HG02642 (cell line): ENCODE results near the gene LYPD4.

Experiments used
- ATAC-seq: cut with Tn5 transposase; IDR thresholded peaks from one replicate; pipeline ENCODE4 v1.9.1; 2021; ENCODE audit warnings: mild to moderate bottlenecking; ENCODE audit not compliant: unreplicated experiment, poor library complexity

Gene LYPD4

DNA sequence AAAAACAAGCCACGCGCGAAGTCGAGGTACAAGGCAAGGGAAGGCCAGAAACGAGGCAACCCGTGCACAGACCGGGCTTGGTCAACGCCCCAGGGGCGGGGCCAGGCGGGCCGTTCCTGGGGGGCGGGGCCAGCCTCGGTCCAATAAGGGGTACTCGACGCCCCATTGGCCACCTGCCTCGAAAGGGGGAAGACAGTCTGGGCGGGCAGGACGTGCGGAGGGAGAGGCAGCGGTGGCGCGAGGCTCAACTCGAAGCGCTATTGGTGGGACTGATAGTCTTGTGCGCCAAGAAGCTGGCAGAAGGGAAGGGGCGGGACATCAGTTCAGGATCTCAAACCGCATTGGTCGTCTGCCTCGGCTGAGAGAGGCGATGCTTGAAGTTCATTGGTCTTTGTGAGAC, at the start of gene LYPD4:
TSS of gene LYPD4 (minus strand) at position 83 of the 400 bp plus-strand sequence. CDS start 5,398 bp downstream, outside the sequence.
- ATAC-seq: no peak

- no peak for ATAC-seq
Observed at GRCh38 chr19:41893899-41894298, 49.4 kb upstream of the LYPD4 start.

DNA sequence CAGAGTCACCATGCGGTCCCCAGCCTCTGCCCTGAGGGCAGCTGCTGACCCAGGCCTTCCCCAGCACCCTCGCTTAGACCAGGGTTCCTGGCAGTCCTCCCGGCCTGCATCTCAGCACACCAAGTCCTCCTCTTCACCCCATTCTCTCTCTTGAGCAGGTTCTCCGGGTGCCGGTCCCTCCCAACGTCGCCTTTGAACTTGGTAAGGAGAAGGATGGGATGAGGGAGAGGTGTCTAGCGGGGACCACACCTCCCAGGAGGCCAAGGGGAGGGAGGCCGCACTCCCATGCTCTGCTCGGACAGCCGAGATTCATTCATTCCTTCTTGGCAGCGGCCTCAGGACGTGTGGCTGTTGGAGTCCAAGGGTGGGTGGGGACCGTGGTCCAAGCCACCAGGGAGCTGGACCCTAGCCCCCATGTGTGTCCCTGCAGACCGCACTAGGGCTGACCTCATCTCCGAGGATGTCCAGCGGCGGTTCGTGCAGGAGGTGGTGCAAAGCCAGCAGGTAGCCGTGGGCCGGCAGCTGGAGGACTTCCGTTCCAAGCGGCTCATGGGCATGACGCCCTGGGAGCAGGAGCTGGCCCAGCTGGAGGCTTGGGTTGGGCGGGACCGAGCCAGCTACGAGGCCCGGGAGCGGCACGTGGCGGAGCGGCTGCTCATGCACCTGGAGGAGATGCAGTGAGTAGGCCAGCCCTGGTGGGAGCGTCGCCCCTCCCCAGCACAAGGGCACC, 47.9 kb upstream of the LYPD4 start:
- ATAC-seq: no peak

DNA sequence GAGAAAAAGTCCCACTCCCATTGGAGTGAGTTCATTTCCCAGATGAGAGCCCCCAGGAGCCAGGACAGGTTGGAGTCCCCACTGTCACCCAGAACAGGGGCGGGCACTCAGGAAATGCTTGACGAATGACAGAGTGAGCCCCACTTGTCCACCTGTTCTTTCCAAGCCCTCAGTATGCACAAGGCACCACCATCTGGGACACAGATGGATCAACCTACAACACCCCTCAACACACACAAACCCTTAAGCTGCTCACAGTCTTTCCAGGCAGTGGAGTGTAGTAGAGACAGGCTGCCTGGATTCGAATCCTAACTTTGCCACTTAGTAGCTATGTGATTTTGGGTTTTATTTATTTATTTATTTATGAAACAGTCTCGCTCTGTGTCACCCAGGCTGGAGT, 46.5 kb upstream of the LYPD4 start:
- ATAC-seq: no peak

GRCh38 chr19:41889896-41890295, 45.4 kb upstream of the LYPD4 start:
- no peak for ATAC-seq

- ATAC-seq: no peak
Observed at GRCh38 chr19:41888926-41889325, 44.4 kb upstream of the LYPD4 start.

DNA sequence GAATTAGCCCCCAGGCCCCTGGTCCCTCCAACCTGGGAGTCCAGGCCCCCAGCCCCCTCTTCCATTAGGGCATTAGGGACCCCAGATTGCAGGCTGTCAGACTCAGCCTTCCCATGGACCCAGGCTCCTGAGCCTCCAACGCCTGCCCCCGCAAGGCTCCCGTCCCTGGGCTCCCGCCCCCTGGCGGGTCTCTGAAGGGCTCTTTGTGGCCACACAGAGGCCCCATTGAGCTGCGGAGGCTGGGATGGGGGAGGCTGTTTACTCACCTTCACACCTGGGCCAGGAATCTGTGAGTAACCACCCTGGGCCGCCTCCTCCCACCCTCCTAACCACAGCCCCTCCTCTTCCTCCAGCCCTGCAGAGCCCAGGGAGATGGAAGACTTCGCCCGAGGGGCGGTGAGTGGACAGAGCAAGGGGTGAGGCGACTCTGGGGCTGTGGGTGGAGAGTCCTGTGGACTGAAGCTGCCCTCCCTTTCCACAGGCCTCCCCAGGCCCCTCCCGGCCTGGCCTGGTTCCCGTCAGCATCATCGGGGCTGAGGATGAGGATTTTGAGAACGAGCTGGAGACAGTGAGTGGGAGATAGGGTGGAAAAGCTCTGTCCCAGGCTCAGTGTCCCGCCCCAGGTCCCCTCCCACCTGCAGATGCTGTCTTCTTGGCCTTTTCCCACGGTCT, 43.4 kb upstream of the LYPD4 start:
- ATAC-seq: no peak

- no peak for ATAC-seq
Observed at GRCh38 chr19:41886761-41887710, 42.6 kb upstream of the LYPD4 start.

DNA sequence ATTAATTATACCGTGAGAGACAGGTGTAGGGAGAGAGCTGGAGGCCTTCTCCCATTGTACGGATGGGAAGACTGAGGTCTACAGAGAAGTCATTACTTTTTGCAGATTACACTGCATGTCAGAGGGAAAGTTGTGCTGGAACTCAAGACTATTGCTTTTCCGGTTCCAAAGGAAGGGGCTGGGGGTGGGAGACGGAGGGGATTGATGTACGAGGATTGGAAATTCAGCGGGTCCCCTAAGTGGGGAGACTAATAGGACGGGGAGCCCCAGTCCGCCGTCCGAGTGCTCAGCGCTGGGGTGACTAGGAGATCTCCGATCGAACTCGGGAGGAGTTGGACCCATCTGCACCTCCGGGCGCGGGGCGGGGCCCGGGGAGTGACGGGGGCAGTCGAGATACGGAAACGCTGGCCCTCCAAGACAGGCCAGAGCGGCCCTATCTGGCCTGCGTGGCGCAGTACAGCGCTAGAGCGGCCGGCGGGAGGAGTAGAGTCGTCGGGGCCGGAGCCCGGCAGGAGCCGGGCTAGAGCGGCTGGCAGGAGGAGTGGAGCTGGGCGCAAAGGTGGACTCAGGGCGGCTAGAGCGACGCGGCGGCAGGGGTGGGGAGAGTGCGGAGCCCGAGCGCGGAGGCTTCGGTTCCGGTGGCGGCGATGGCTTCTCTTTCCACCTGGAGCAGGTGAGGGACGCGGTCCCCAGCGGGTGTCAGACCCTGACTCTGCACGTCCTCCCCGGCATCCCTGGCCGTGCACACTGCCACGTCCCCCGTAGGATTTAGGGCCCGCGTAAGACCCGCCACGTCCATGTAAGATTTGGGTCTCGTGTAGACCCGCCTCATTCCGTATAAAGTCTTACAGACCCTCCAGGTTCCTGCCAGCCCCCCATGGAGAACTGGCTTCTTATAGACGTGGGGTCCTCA, 39.6 kb upstream of the LYPD4 start:
- peak; percentile 78 for ATAC-seq

GRCh38 chr19:41883463-41883820, 39.0 kb upstream of the LYPD4 start:
- ATAC-seq: no peak

DNA sequence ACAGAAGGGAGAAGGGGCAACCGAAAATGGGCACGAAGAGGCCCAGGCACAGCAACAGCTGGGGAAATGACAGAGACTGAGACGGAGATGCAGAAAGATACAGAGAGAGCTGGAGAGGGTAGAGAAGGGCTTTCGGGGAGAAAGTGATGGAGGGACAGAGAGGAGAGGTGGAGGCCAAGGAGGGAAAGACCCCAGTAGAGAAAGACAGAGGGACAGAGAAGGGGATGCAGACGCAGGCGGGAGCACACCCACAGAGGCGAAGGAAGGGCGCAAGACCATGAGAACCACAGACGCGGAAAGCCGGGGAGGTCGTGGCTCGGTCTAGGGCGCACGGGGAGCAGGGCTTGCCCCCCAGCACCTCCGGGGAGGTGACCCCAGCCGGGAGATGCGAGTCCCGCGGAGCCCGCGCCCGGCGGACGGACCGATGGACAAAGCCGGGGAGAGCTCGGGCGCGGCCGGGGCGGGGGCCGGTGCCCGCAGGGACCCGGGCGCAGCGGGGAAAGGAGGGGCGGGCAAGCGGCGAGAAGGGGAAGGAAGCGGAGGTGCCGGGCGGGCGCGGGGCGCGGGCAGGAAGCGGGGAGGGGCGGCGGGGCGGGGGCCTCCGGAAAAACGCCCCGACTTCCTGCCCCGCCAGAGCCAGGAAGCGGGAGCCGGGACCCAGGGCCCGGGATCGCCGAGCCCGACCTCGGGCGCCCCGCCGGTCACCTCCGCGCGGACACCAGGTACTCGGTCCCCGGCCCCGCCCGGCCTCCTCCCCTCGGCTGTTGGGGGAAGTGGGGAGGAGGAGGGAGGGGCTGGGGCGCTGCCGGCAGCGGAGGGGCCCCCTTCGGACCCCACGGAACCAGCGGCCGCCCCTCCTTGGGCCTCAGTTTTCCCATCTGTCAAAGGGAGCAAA, 38.3 kb upstream of the LYPD4 start, which contains the start of gene ARHGEF1:
TSS of gene ARHGEF1 (plus strand) at position 617 of the 895 bp plus-strand sequence. CDS start 4,899 bp downstream, outside the sequence.
- no peak for ATAC-seq

DNA sequence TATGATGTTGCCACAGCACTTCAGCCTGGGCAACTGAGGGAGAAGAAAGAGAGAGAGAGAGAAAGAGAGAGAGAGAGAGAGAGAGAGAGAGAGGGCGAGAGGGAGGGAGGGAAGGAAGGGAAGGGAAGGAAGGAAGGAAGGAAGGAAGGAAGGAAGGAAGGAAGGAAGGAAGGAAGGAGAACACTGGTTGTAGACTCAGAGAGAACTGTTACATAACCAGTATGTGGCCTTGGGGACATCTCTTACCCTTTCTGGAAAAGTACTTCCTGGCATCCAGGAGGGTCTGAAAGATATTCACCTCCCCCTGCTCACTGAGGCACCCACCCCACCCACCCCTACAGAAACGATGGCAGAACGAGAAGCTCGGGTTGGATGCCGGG, 35.8 kb upstream of the LYPD4 start:
- ATAC-seq: no peak

DNA sequence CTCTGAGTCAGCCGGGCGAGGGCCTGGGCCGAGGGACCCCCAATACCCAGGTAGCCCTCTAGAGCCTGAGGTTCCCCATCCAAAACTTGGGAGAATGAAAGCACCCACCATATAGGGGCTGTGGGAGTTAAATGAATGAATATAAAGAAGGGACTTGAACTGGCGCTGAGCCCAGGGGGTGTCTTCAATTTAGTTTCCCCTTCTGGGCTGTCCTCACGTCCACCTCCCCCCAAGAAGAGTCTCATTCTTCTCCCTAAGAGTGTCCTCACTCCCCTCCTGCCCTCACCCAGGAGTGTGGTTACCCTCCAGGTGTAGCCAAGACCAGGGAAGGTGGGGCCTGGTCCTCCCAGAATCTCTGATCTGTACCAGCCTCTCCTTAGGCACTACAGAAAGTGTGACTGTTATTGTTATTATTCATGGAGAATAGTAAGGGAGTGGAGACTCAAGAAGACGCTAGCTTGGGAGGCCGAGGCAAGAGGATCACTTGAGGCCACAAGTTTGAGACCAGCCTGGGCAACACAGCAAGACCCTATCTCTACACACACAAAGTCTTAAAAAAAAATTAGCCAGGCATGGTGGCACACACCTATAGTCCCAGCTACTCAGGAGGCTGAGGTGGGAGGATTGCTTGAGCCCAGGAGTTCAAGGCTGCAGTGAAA, 35.3 kb upstream of the LYPD4 start:
- no peak for ATAC-seq

GRCh38 chr19:41879080-41879479, 34.6 kb upstream of the LYPD4 start:
- ATAC-seq: no peak

- ATAC-seq: no peak
Observed at GRCh38 chr19:41877916-41878905, 33.7 kb upstream of the LYPD4 start.

DNA sequence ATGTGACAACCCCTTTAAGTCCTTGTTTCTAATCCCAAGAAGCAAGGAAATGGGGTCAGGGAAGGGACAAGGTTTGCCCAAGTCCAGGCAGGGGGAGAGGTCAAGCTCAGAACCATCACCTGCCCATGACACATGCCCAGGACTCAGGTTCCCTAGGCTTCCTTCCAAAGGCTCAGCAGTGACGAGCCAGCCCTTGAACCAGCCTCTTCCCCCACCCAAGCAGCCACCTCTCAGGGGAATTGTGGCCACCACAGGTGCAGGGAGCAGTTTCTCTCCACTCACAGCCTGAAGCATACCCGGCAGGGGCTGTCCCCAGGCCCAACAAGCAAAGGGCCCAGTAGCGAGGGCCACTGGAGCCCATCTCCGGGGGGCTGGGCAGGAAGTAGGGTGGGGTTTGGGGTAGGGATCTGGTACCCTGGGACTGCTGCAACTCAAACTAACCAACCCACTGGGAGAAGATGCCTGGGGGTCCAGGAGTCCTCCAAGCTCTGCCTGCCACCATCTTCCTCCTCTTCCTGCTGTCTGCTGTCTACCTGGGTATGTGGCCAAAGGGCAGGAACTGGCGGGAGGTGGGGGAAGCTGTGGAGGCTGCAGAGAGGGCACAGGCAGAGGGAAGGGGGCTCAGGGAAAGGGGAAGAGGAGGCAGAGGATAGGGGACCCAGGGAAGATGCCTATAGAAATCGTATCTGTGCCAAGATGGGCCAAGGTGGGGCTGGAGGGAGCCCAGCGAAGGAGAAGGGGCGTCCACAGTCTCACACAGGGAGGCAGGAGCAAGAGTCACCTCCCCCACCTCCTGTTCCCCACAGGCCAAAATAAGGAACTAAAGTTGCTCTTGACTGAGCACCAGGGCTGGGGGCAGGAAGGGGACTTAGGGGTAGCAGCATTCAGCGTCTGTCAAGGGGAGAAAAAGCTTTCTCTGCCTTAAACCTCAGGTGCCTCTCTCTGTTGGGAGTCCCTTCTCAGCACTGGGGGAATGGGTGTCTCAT, 32.7 kb upstream of the LYPD4 start, which contains the start of gene CD79A:
TSS of gene CD79A (plus strand) at position 433 of the 986 bp plus-strand sequence. CDS start at position 459, 26 bp downstream.
- peak; percentile 67 for ATAC-seq
